Suprapubic skin (tissue), 4 donors: ENCODE data around the gene C20orf204.

Experiments used
- CTCF ChIP-seq, 2 donors: fragments of 200-600 bp in 1 of 2; fragments of 450-650 bp in 1 of 2; sonication (generic) in 1 of 2; IDR thresholded peaks; one replicate each; pipeline ENCODE4 v1.5.1; 2016 to 2019; ENCODE audit warnings: antibody characterized with exemption in 2 of 2, mild to moderate bottlenecking in 1 of 2, moderate library complexity in 1 of 2
- POLR2A ChIP-seq, 2 donors: fragments of 450-650 bp; IDR thresholded peaks; one replicate each; pipeline ENCODE4 v1.6.1; 2017; ENCODE audit warnings: antibody characterized with exemption in 2 of 2, mild to moderate bottlenecking in 2 of 2, moderate library complexity in 2 of 2
- POLR2AphosphoS5 ChIP-seq, 3 donors: sonication (generic); formaldehyde crosslinking; IDR thresholded peaks; one replicate each; pipeline ENCODE4 v1.6.1; 2017; ENCODE audit warnings: antibody characterized with exemption in 3 of 3

GRCh38 chr20:64001607-64002011, 34.4 kb upstream of the C20orf204 start:
- TF ChIP-seq CTCF (IDR thresholded peaks at IDR 0.05), result no peak
- TF ChIP-seq POLR2A (IDR thresholded peaks at IDR 0.05), result no peak
- TF ChIP-seq POLR2AphosphoS5 (IDR thresholded peaks at IDR 0.05), result no peak
